K562 (cell line): Measurements from ENCODE around the gene AFF3. TPM values are rescaled to one million over a fixed set of nuclear protein-coding genes. Genes with fewer than 3 reads are reported as not detected.

Experiments
- ATAC-seq: fragments of 200-7000 bp; cut with Tn5 transposase; 3 replicates; pipeline ENCODE4 v1.9.1; 2020; ENCODE audit warnings: moderate library complexity
- BruUV-seq: library from RNA; stranded (reverse); fragments of 400-500 nt; replicated peaks from 2 replicates; lab custom pipeline; 2021; lab: Mats Ljungman, UMichigan
- CTCF ChIA-PET: fragments of 300-600 bp; formaldehyde crosslinking; extraction: SDS; loops from one replicate; lab custom pipeline; 2021; ENCODE audit warnings: low intra/inter-chr PET ratio; lab: Yijun Ruan, JAX
- POLR2A ChIA-PET: fragments of 300-600, 350-650 bp; sonication (Branson Sonifier 250); formaldehyde crosslinking; extraction: SDS; loops from one replicate; lab custom pipeline; 2021; ENCODE audit warnings: antibody characterized with exemption, inconsistent platforms; lab: Yijun Ruan, JAX
- DNase-seq, 4 experiments: peaks; one replicate each; pipeline versions ENCODE4 v3.0.0 to v3.0.0-alpha.2; 2011 to 2018; ENCODE audit warnings: low spot score in 3 of 4, mixed read lengths in 3 of 4; ENCODE audit errors: extremely low read depth in 1 of 4
- FAIRE-seq: peaks from 2 replicates; lab custom pipeline; 2011; peaks lifted over from hg19 to GRCh38; lab: Jason Lieb, UNC
- H2AFZ ChIP-seq: 2 replicates; pipeline ENCODE4 v1.6.0; 2011; ENCODE audit warnings: low read depth, low read length, control low read depth, inconsistent platforms
- H3K27ac ChIP-seq: fragments of 200-600 bp; 3 replicates; pipeline ENCODE4 v1.8.0; 2011; ENCODE audit warnings: low read depth, mild to moderate bottlenecking, control low read depth, inconsistent platforms, low read length, moderate library complexity, mixed read lengths; ENCODE audit errors: extremely low read depth
- H3K27me3 ChIP-seq, 2 experiments: fragments of 300-600 bp in 1 of 2; 2 replicates in 1 of 2; 3 replicates in 1 of 2; pipeline versions ENCODE4 v1.6.0 to v1.8.0; 2011; ENCODE audit warnings: inconsistent platforms in 2 of 2, low read length in 2 of 2, mild to moderate bottlenecking in 1 of 2, mixed read lengths in 1 of 2, moderate library complexity in 1 of 2; ENCODE audit not compliant: control insufficient read depth in 2 of 2, insufficient read depth in 2 of 2
- H3K36me3 ChIP-seq: fragments of 300-600 bp; 3 replicates; pipeline ENCODE4 v1.8.0; 2011; ENCODE audit warnings: mild to moderate bottlenecking, low read length, inconsistent platforms; ENCODE audit not compliant: control insufficient read depth, insufficient read depth
- H3K4me1 ChIP-seq, 2 experiments: fragments of 200-600 bp in 1 of 2; replicated peaks in 1 of 2; 2 replicates in 1 of 2; 3 replicates in 1 of 2; pipeline versions ENCODE4 v1.5.1 to v1.8.0; 2011; ENCODE audit warnings: inconsistent platforms in 2 of 2, low read length in 2 of 2, mild to moderate bottlenecking in 1 of 2, mixed read lengths in 1 of 2, moderate library complexity in 1 of 2; ENCODE audit not compliant: control insufficient read depth in 2 of 2, insufficient read depth in 2 of 2
- H3K4me2 ChIP-seq: 2 replicates; pipeline ENCODE4 v1.6.1; 2011; ENCODE audit warnings: low read length, control low read depth, inconsistent platforms, mixed read lengths; ENCODE audit not compliant: insufficient read depth
- H3K4me3 ChIP-seq: fragments of 200-600 bp; sonication (generic), shearing (Covaris generic); 2 replicates; pipeline ENCODE4 v1.5.1; 2016; ENCODE audit warnings: control low read depth, inconsistent platforms
- H3K79me2 ChIP-seq: fragments of 200-600 bp; 3 replicates; pipeline ENCODE4 v1.8.0; 2011; ENCODE audit warnings: low read length, inconsistent platforms; ENCODE audit not compliant: control insufficient read depth, insufficient read depth
- H3K9ac ChIP-seq, 2 experiments: 2 replicates each; pipeline versions ENCODE4 v1.6.0 to v1.6.1; 2011; ENCODE audit warnings: low read depth in 2 of 2, low read length in 2 of 2, control low read depth in 1 of 2, inconsistent platforms in 1 of 2, mild to moderate bottlenecking in 1 of 2, mixed read lengths in 1 of 2; ENCODE audit not compliant: insufficient read depth in 1 of 2
- H3K9me1 ChIP-seq: one replicate; pipeline ENCODE4 v1.6.0; 2011; ENCODE audit warnings: inconsistent platforms, mild to moderate bottlenecking, low read length, moderate library complexity; ENCODE audit not compliant: control insufficient read depth, insufficient read depth
- H3K9me3 ChIP-seq: replicated peaks from 2 replicates; pipeline ENCODE4 v1.5.1; 2011; ENCODE audit warnings: low read depth, low read length, inconsistent platforms; ENCODE audit not compliant: control insufficient read depth, insufficient read depth
- H4K20me1 ChIP-seq: replicated peaks from 2 replicates; pipeline ENCODE4 v1.6.1; 2011; ENCODE audit warnings: low read length, inconsistent platforms, mixed read lengths; ENCODE audit not compliant: control insufficient read depth, insufficient read depth
- BCLAF1 ChIP-seq, 2 experiments: fragments of 450-650 bp in 1 of 2; IDR thresholded peaks; 2 replicates each; pipeline ENCODE4 v1.6.1; 2011 to 2017; ENCODE audit warnings: low read depth in 2 of 2, antibody characterized with exemption in 1 of 2, borderline replicate concordance in 1 of 2, low read length in 1 of 2, mild to moderate bottlenecking in 1 of 2, mixed read lengths in 1 of 2; ENCODE audit not compliant: control insufficient read depth in 1 of 2
- CAMTA2 ChIP-seq: fragments of 250-450 bp; sonication (Bioruptor Pico); conservative IDR thresholded peaks from 2 replicates; pipeline ENCODE4 v1.5.1; 2022
- CHCHD3 ChIP-seq: fragments of 250-450 bp; sonication (Bioruptor Pico); IDR thresholded peaks from 2 replicates; pipeline ENCODE4 v2.1.2; 2022; ENCODE audit warnings: mild to moderate bottlenecking
- CREBBP ChIP-seq: IDR thresholded peaks from one replicate; pipeline ENCODE4 v1.6.1; 2012; ENCODE audit warnings: low read depth, mild to moderate bottlenecking, control low read depth, inconsistent platforms, low read length
- EHMT2 ChIP-seq: fragments of 450-650 bp; IDR thresholded peaks from 2 replicates; pipeline ENCODE4 v1.6.1; 2018; ENCODE audit warnings: antibody characterized with exemption
- KAT2B ChIP-seq: IDR thresholded peaks from one replicate; pipeline ENCODE4 v1.6.1; 2012; ENCODE audit warnings: low read depth, mild to moderate bottlenecking, control low read depth, inconsistent platforms, low read length, moderate library complexity
- TCF15 ChIP-seq: fragments of 250-450 bp; sonication (Bioruptor Pico); IDR thresholded peaks from 2 replicates; pipeline ENCODE4 v1.8.0; 2022; ENCODE audit warnings: moderate library complexity, mild to moderate bottlenecking, inconsistent platforms
- ZNF217 ChIP-seq: sonication (generic); formaldehyde crosslinking; IDR thresholded peaks from 2 replicates; pipeline ENCODE4 v1.8.0; 2022; ENCODE audit warnings: mild to moderate bottlenecking, missing genetic modification reagents
- ZNF512 ChIP-seq: IDR thresholded peaks from 2 replicates; pipeline ENCODE4 v1.6.1; 2016; ENCODE audit warnings: missing genetic modification characterization, missing compliant biosample characterization
- WGBS: fragments of 100-300 bp; shearing (Covaris generic); methylation state at CpG from one replicate; pipeline ENCODE4 v1.1.6; 2016; ENCODE audit warnings: low coverage, mixed read lengths; ENCODE audit not compliant: insufficient coverage; ENCODE audit errors: missing lambda C conversion rate; 5-methylcytosine and 5-hydroxymethylcytosine counted together
- in situ Hi-C: fragments of 300-500 bp; cut with MboI; formaldehyde crosslinking; loops from 4 replicates; pipeline ENCODE4 v1.15.0; 2018; ENCODE audit warnings: inconsistent platforms, mixed read lengths
- intact Hi-C: fragments of 100-400 bp; cut with micrococcal nuclease; formaldehyde crosslinking; loops from 2 replicates; pipeline ENCODE4 v1.14.2; 2022
- polyA plus RNA-seq, 8 experiments: library from polyadenylated mRNA; depleted of rRNA in 4 of 8; stranded (reverse) in 5 of 8; unstranded in 3 of 8; fragments of >200 nt; fragmentation: Nextera tagmentation in 2 of 8; fragmentation: Illumina TruSeq in 1 of 8; extraction: Ambion mirVana in 2 of 8; extraction: Trizol in 1 of 8; gene quantifications; 2 replicates each; pipeline versions ENCODE4 v1.2.1 to v1.2.3, GENCODE V29; 2011 to 2014; ENCODE audit warnings: inconsistent platforms in 1 of 8, missing spikeins in 1 of 8
- total RNA-seq, 7 experiments: library from RNA; depleted of rRNA in 6 of 7; stranded (reverse); fragments of >200 nt in 6 of 7; fragmentation: Illumina TruSeq in 2 of 7; extraction: Trizol in 2 of 7; gene quantifications; 2 replicates each; pipeline versions ENCODE4 v1.2.1 to v1.2.3, GENCODE V29; 2011 to 2021; ENCODE audit warnings: low replicate concordance in 1 of 7

The AFF3 gene
- total and polyA plus RNA-seq, 9 of the 15 experiments (the other 6 are each of a cell fraction or from before 2014, with no cell fraction given): 0.02 to 0.11 TPM; not detected in 7

GRCh38 chr2:99809259-99809900 is 333.0 kb downstream of the AFF3 start:
- TF ChIP-seq EHMT2: no peak
- TF ChIP-seq BCLAF1 (IDR thresholded peaks at IDR 0.05; ENCODE audit: borderline replicate concordance in 1 of 2, control insufficient read depth in 1 of 2, low read depth in 2 of 2, low read length in 1 of 2): no peak
- TF ChIP-seq KAT2B: no peak
- TF ChIP-seq ZNF217 (CRISPR knock-in tag): no peak
- TF ChIP-seq CAMTA2 (CRISPR knock-in tag): no peak
- TF ChIP-seq CREBBP: no peak
- no peak for TF ChIP-seq TCF15 (CRISPR knock-in tag)
- no peak for TF ChIP-seq ZNF512 (tag)
- TF ChIP-seq CHCHD3: no peak
- TF ChIP-seq, all 486 proteins: peak for 0
- H3K36me3 ChIP-seq: no peaks in the 10 kb centered on the region
- FAIRE-seq (no peak), DNase-seq (no peak), ATAC-seq (no peak)
- no peaks in the 10 kb centered on the region for H3K79me2 ChIP-seq
- 4% methylated on average over 8 of the region's 8 CpGs for WGBS
- H3K4me2 ChIP-seq: no peak overlapping the region
- peaks cover 24 to 30% of the 10 kb centered on the region in 2 experiments for H3K27me3 ChIP-seq
- no peak overlapping the region for H3K27ac ChIP-seq
- H3K9me1 ChIP-seq: no peaks in the 10 kb centered on the region
- H3K9ac ChIP-seq: no peak overlapping the region
- no peaks in the 10 kb centered on the region for H3K4me1 ChIP-seq
- H2AFZ ChIP-seq: no peak overlapping the region
- no peak overlapping the region for H3K4me3 ChIP-seq
- H4K20me1 ChIP-seq: no peaks in the 10 kb centered on the region
- H3K9me3 ChIP-seq: no peaks in the 10 kb centered on the region
- CTCF ChIA-PET: no interaction called here
- intact Hi-C loops (no loop called here), in situ Hi-C loops (loop anchor here (25.0 kb wide), 1 partner anchor 247 kb away; no protein-coding TSS in a partner anchor)
- BruUV-seq: no TSS peak
- POLR2A ChIA-PET: no interaction called here
